Endothelial cell (in vitro differentiated cells): Measurements from ENCODE around the gene USP20. TPM values are rescaled to one million over a fixed set of nuclear protein-coding genes. Genes with fewer than 3 reads are reported as not detected.

Experiments
- DNase-seq: peaks from one replicate; pipeline ENCODE4 v3.0.0; 2021; ENCODE audit warnings: low spot score
- H3K27ac Mint-ChIP-seq: one replicate; pipeline ENCODE4 v1.8.0; 2021; ENCODE audit warnings: mixed read lengths, inconsistent platforms; ENCODE audit not compliant: unreplicated experiment
- H3K27me3 Mint-ChIP-seq: one replicate; pipeline ENCODE4 v1.8.0; 2021; ENCODE audit warnings: mild to moderate bottlenecking, moderate library complexity, mixed read lengths, inconsistent platforms; ENCODE audit not compliant: unreplicated experiment
- H3K36me3 Mint-ChIP-seq: one replicate; pipeline ENCODE4 v1.8.0; 2021; ENCODE audit warnings: mild to moderate bottlenecking, low read depth, mixed read lengths, inconsistent platforms; ENCODE audit not compliant: unreplicated experiment
- H3K4me1 Mint-ChIP-seq: one replicate; pipeline ENCODE4 v1.8.0; 2021; ENCODE audit warnings: mild to moderate bottlenecking, mixed read lengths, inconsistent platforms; ENCODE audit not compliant: unreplicated experiment
- H3K4me3 Mint-ChIP-seq: one replicate; pipeline ENCODE4 v1.8.0; 2021; ENCODE audit warnings: mild to moderate bottlenecking, mixed read lengths, inconsistent platforms; ENCODE audit not compliant: unreplicated experiment
- H3K9me3 Mint-ChIP-seq: one replicate; pipeline ENCODE4 v1.8.0; 2021; ENCODE audit warnings: mixed read lengths, inconsistent platforms; ENCODE audit not compliant: unreplicated experiment
- total RNA-seq: library from RNA; stranded (reverse); fragmentation: NEBNext Ultra II Directional; extraction: Animal tissue kit (Norgen Biotek cat#: 25700); gene quantifications from one replicate; pipeline ENCODE4 v1.2.1, GENCODE V29; 2021; ENCODE audit not compliant: unreplicated experiment
- TF ChIP-seq, protein P1 (sequence below): fragments of 200-600 bp; sonication (generic); IDR thresholded peaks from one replicate; pipeline ENCODE4 v1.5.0; 2021; ENCODE audit warnings: antibody characterized with exemption; ENCODE audit not compliant: unreplicated experiment

USP20 gene
- total RNA-seq, 1 donor from 2014 or later, result 21.7 TPM

DNA sequence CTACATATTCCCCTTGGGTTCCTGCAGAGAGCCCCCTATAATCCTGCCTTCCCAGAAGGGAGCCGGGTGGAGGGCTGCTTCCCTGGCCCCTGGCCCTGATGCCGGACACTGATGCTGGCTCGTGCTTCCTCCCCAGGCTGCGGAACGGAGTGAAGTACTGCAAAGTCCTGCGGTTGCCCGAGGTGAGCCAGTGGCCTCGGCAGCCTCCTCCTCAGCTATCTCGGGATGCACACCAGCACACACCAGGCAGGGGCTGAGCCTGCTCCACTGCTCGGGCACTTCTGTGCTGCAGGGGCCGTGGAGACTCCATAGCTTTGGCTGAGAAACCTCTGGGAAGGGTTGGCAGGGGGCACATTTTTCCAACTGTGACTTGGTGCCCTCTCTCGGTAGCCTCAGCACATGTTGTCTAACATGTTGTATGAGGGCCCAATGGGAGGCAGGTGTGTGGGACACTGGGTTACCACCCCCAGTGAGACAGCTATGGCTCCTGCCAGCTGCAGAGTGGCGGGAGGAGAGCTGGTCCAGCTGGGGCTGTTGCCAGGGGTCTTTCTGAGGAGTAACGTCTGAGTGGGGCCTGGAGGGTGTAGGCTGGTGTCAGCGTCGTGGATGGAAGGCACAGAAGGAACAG is 38.4 kb downstream of the USP20 start:
- no peaks in the 10 kb centered on the region for H3K9me3 Mint-ChIP-seq
- TF ChIP-seq, protein P1, sequence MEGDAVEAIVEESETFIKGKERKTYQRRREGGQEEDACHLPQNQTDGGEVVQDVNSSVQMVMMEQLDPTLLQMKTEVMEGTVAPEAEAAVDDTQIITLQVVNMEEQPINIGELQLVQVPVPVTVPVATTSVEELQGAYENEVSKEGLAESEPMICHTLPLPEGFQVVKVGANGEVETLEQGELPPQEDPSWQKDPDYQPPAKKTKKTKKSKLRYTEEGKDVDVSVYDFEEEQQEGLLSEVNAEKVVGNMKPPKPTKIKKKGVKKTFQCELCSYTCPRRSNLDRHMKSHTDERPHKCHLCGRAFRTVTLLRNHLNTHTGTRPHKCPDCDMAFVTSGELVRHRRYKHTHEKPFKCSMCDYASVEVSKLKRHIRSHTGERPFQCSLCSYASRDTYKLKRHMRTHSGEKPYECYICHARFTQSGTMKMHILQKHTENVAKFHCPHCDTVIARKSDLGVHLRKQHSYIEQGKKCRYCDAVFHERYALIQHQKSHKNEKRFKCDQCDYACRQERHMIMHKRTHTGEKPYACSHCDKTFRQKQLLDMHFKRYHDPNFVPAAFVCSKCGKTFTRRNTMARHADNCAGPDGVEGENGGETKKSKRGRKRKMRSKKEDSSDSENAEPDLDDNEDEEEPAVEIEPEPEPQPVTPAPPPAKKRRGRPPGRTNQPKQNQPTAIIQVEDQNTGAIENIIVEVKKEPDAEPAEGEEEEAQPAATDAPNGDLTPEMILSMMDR, result no peak
- peaks cover 17% of the 10 kb centered on the region for H3K36me3 Mint-ChIP-seq
- H3K4me3 Mint-ChIP-seq, result peak overlapping the region; percentile 7
- DNase-seq, result no peak
- peaks cover 7% of the 10 kb centered on the region for H3K27me3 Mint-ChIP-seq
- no peak overlapping the region for H3K27ac Mint-ChIP-seq
- no peaks in the 10 kb centered on the region for H3K4me1 Mint-ChIP-seq

DNA sequence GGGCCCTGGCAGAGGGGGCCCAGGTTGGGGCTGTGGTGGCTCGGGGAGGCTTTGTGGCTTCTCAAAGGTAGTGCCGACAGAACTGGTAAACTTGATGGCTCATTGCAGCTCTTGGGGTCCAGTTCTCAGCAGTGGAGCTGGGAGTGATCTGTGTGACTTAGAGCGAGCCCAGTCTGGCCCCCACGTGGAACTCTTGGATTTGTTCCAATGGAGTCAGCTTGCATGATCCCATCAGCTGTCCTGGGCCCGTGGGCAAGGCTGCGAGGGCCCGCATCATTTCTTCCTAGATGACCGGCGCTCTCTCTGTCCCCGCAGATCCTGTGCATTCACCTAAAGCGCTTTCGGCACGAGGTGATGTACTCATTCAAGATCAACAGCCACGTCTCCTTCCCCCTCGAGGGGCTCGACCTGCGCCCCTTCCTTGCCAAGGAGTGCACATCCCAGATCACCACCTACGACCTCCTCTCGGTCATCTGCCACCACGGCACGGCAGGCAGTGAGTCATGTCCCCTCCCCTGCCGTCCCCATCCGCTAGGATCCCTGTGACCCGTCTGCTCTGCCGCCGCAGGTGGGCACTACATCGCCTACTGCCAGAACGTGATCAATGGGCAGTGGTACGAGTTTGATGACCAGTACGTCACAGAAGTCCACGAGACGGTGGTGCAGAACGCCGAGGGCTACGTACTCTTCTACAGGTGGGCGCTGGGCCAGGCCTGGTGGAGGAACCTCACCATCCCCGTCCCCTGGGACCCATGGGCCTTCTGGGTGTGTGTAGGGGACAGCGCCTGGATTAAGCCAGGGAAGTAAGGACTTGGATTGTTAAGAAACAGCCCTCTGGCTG is 39.2 kb downstream of the USP20 start:
- H3K36me3 Mint-ChIP-seq, result peaks cover 17% of the 10 kb centered on the region
- H3K4me1 Mint-ChIP-seq, result no peaks in the 10 kb centered on the region
- H3K4me3 Mint-ChIP-seq, result no peak overlapping the region
- no peak for DNase-seq
- no peak overlapping the region for H3K27ac Mint-ChIP-seq
- peaks cover 9% of the 10 kb centered on the region for H3K27me3 Mint-ChIP-seq
- no peaks in the 10 kb centered on the region for H3K9me3 Mint-ChIP-seq
- TF ChIP-seq, protein P1, result no peak

DNA sequence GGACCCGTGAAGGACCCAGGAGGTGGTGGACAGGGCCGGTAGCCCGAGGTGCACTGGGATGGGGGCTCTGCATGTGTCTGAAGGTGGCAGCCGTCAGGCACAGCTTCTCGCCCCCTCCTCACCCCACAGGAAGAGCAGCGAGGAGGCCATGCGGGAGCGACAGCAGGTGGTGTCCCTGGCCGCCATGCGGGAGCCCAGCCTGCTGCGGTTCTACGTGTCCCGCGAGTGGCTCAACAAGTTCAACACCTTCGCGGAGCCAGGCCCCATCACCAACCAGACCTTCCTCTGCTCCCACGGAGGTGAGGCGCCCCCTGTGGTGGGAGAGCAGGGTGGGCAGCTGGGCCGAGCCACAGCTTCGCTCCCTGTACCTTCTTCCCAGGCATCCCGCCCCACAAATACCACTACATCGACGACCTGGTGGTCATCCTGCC is 39.9 kb downstream of the USP20 start:
- peak; percentile 48 for DNase-seq
- H3K27ac Mint-ChIP-seq, result no peak overlapping the region
- TF ChIP-seq, protein P1, result peak; percentile 35
- H3K36me3 Mint-ChIP-seq, result peaks cover 17% of the 10 kb centered on the region
- H3K4me1 Mint-ChIP-seq, result no peaks in the 10 kb centered on the region
- no peak overlapping the region for H3K4me3 Mint-ChIP-seq
- no peaks in the 10 kb centered on the region for H3K9me3 Mint-ChIP-seq
- peaks cover 12% of the 10 kb centered on the region for H3K27me3 Mint-ChIP-seq

DNA sequence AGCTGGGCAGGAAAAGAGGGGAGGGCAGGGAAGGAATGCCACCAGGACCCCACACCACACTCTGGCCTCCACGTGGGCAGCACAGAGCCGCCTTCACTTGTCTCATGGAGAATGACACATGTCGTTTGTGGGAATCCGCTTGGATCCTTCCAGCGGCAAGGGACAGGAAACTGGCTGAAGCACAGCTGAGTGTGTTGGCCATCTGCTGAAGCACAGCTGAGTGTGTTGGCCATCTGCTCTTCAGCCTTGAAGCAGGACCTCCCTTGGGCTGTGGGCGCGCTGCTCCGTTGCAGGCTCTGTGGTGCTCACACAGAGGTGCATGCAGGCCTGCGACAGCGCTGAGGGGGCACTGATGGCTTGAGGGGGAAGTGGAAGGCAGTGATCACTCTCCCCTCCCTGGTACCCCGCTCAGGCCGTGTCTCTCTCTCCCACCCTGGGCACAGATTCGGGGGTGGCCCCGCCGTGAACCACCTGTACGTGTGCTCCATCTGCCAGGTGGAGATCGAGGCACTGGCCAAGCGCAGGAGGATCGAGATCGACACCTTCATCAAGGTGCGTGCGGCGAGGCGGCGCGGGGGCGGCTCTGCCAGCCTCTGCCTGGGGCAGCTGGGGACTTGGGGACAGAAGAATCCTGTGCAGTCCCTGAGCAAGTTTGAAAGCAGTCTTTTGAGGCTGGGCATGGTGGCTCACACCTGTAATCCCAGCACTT is 40.6 kb downstream of the USP20 start:
- peaks cover 12% of the 10 kb centered on the region for H3K27me3 Mint-ChIP-seq
- TF ChIP-seq, protein P1, result peak; percentile 6
- H3K27ac Mint-ChIP-seq, result no peak overlapping the region
- H3K9me3 Mint-ChIP-seq, result no peaks in the 10 kb centered on the region
- peaks cover 13% of the 10 kb centered on the region for H3K36me3 Mint-ChIP-seq
- H3K4me3 Mint-ChIP-seq, result no peak overlapping the region
- DNase-seq, result no peak
- H3K4me1 Mint-ChIP-seq, result no peaks in the 10 kb centered on the region
